ENCODE data around the gene ARPC5.
"Not testable (repeated sequence)": the region's sequence is repeated elsewhere in the genome, so short reads cannot be mapped to it uniquely, and the experiment has no call there.

The ARPC5 gene

GRCh38 chr1:183620311-183620710, 15.3 kb downstream of the ARPC5 start:
- no peak for TF ChIP-seq Cebpa-rat (IDR thresholded peaks at IDR 0.05)
- H4K20me1 ChIP-seq, result no peaks in the 10 kb centered on the region
- H3K9ac ChIP-seq, result no peak overlapping the region
- no peaks in the 10 kb centered on the region for H3K27me3 ChIP-seq
- H3K9me3 ChIP-seq, result no peaks in the 10 kb centered on the region
- no peaks in the 10 kb centered on the region for H3K4me1 ChIP-seq
- H3K4me3 ChIP-seq, result no peak overlapping the region
- peaks cover 7% of the 10 kb centered on the region for H3K36me3 ChIP-seq
- H3K4me2 ChIP-seq, result no peak overlapping the region
- no peak overlapping the region for H3K27ac ChIP-seq

- no peaks in the 10 kb centered on the region for H3K27me3 ChIP-seq
- H3K4me1 ChIP-seq, result no peaks in the 10 kb centered on the region
- H3K27ac ChIP-seq, result no peak overlapping the region
- no peak overlapping the region for H3K4me2 ChIP-seq
- no peak for TF ChIP-seq Cebpa-rat (IDR thresholded peaks at IDR 0.05)
- no peak overlapping the region for H3K4me3 ChIP-seq
- no peak overlapping the region for H3K9ac ChIP-seq
- H3K36me3 ChIP-seq, result peaks cover 2% of the 10 kb centered on the region; the same call in 1 of the 2 replicates
- H4K20me1 ChIP-seq, result no peaks in the 10 kb centered on the region
- H3K9me3 ChIP-seq, result no peaks in the 10 kb centered on the region
Observed at GRCh38 chr1:183619781-183620180, 15.8 kb downstream of the ARPC5 start.

- H3K27ac ChIP-seq, H3K4me2 ChIP-seq, H3K4me1 ChIP-seq, H3K27me3 ChIP-seq, H3K9ac ChIP-seq, H4K20me1 ChIP-seq, H3K9me3 ChIP-seq, H3K4me3 ChIP-seq, H3K36me3 ChIP-seq: not testable (repeated sequence)
Observed at GRCh38 chr1:183618202-183618601, 17.4 kb downstream of the ARPC5 start.

- not testable (repeated sequence) for H3K4me1 ChIP-seq, H3K4me3 ChIP-seq, H3K4me2 ChIP-seq, H3K36me3 ChIP-seq, H3K9me3 ChIP-seq, H3K9ac ChIP-seq, H3K27me3 ChIP-seq, H4K20me1 ChIP-seq, H3K27ac ChIP-seq
Observed at GRCh38 chr1:183612975-183613374, 22.6 kb downstream of the ARPC5 start.

GRCh38 chr1:183612407-183612806, 23.2 kb downstream of the ARPC5 start:
- 0 out of 2 replicates have a peak, but pooled peaks cover 8% of the 10 kb centered on the region for H3K4me1 ChIP-seq
- H3K27ac ChIP-seq, result no peak overlapping the region
- H3K9ac ChIP-seq, result no peak overlapping the region
- no peak overlapping the region for H3K4me3 ChIP-seq
- H3K27me3 ChIP-seq, result no peaks in the 10 kb centered on the region
- H3K4me2 ChIP-seq, result no peak overlapping the region
- no peaks in the 10 kb centered on the region for H3K36me3 ChIP-seq
- H3K9me3 ChIP-seq, result no peaks in the 10 kb centered on the region
- H4K20me1 ChIP-seq, result no peaks in the 10 kb centered on the region
- TF ChIP-seq Cebpa-rat (IDR thresholded peaks at IDR 0.05), result no peak

DNA sequence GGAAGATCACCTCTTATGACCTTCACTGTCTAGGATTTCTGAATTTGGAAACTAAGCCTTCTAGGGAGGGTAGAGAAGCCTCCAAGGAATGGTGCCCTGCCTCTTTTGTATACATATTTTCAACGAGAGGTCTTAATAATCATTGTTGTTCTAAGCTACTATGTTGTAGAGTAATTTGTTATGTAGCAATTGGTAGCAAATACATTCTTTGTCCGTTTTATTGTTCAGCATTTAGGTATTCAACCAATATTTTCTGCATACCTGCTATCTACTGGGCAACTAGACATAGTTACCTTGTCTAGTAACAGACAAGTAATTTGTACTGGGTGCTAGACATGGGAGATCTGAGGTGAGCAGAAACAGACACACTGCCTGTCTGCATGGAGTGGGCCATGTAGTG, 24.6 kb downstream of the ARPC5 start:
- no peaks in the 10 kb centered on the region for H3K27me3 ChIP-seq
- no peak overlapping the region for H3K4me3 ChIP-seq
- no peak overlapping the region for H3K4me2 ChIP-seq
- 0 out of 2 replicates have a peak, but pooled peaks cover 8% of the 10 kb centered on the region for H3K4me1 ChIP-seq
- no peak overlapping the region for H3K27ac ChIP-seq
- TF ChIP-seq Cebpa-rat (IDR thresholded peaks at IDR 0.05), result no peak
- no peak overlapping the region for H3K9ac ChIP-seq
- H3K36me3 ChIP-seq, result no peaks in the 10 kb centered on the region
- no peaks in the 10 kb centered on the region for H3K9me3 ChIP-seq
- H4K20me1 ChIP-seq, result no peaks in the 10 kb centered on the region

GRCh38 chr1:183609759-183610452, 25.7 kb downstream of the ARPC5 start:
- no peak overlapping the region for H3K4me2 ChIP-seq
- H3K27ac ChIP-seq, result no peak overlapping the region
- no peak for TF ChIP-seq Cebpa-rat (IDR thresholded peaks at IDR 0.05)

DNA sequence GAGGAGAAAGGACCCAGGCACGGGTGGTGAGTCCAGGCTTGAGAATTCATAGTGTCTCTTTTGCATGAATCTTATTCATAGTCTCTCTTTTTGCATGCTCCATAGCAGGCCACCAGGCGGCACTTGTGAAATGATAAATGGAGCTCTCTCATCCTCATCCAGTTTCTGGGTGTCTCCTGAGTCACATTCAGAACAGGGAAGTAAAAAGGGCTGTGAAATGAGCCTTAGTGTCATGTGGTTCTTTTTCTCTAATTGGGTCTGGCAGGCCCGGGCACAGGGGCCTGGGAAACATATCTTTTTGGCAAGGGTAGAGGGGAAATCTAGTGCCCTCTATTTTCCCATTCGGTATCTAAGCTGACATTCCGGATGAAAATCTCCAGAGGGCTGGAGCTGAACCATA, 26.3 kb downstream of the ARPC5 start:
- Histone ChIP-seq H3K36me3 (no peaks in the 10 kb centered on the region), H3K9ac (no peak overlapping the region)

More at GRCh38 chr1:183609759-183610452, 25.7 kb downstream of the ARPC5 start:
- H3K36me3 ChIP-seq, result no peaks in the 10 kb centered on the region
- 0 out of 2 replicates have a peak, but pooled peaks cover 8% of the 10 kb centered on the region for H3K4me1 ChIP-seq
- no peaks in the 10 kb centered on the region for H4K20me1 ChIP-seq
- no peaks in the 10 kb centered on the region for H3K27me3 ChIP-seq
- H3K9me3 ChIP-seq, result no peaks in the 10 kb centered on the region
- no peak overlapping the region for H3K4me3 ChIP-seq
- H3K9ac ChIP-seq, result no peak overlapping the region

DNA sequence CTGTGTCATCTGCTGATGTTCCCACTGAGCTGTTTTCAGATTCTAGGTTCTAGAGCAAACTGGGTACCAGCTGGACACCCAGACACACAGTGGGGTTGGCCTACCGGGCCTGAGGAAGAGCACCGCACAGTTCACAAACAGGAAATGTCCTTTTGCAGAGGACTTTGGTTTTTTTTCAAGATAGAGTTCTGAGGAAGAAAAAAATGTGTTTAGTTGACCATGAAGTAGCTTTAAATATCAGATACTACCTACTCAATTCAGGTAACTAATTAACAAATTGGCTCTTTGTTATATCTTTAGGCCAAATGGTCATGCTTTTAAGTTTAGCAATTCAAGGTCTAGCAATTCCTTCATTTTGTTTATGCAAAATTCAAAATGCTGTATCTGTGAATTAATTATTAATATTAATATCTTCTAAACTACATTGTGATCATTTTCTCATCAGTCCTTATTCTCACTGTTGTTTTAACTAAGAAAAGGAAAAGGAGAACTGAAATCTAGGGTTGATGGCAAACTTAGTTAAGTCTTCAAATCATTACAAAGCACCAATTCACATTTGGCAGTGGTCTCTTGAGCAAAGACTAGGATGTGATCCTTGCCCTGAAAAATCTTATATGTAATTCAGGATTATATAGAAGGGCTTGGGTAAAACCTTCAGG, 28.1 kb downstream of the ARPC5 start:
- Histone ChIP-seq H3K36me3 (no peaks in the 10 kb centered on the region), H3K9ac (no peak overlapping the region), H3K4me3 (no peak overlapping the region), H3K4me1 (peaks cover 22% of the 10 kb centered on the region), H3K27ac (no peak overlapping the region), H3K4me2 (no peak overlapping the region), H3K9me3 (no peaks in the 10 kb centered on the region), H3K27me3 (no peaks in the 10 kb centered on the region), H4K20me1 (no peaks in the 10 kb centered on the region)
- TF ChIP-seq Cebpa-rat (IDR thresholded peaks at IDR 0.05), result no peak

More for the DNA sequence above, 26.3 kb downstream of the ARPC5 start:
- no peaks in the 10 kb centered on the region for H3K27me3 ChIP-seq
- no peaks in the 10 kb centered on the region for H4K20me1 ChIP-seq
- no peaks in the 10 kb centered on the region for H3K9me3 ChIP-seq
- no peak for TF ChIP-seq Cebpa-rat (IDR thresholded peaks at IDR 0.05)
- H3K4me1 ChIP-seq, result peaks cover 13% of the 10 kb centered on the region
- no peak overlapping the region for H3K27ac ChIP-seq
- no peak overlapping the region for H3K4me2 ChIP-seq
- no peak overlapping the region for H3K4me3 ChIP-seq

DNA sequence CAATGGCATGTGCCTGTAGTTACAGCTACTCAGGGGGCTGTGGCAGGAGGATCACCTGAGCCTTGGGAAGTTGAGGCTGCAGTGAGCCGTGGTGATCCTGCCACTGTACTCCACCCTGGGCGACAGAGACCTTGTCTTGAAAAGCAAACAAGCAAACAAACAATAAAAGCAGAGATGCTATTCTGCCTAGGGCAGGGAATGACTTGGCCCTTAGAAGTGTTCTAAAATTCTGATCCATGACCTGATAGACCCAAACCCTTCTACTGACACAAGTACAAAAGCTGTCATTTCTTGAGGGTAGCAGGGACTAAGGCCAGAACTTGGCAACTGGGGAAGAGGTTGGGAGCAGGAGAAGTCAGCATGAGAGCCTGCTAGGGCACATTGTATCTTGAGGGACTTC, 29.7 kb downstream of the ARPC5 start:
- Histone ChIP-seq H3K9me3 (no peaks in the 10 kb centered on the region), H4K20me1 (no peaks in the 10 kb centered on the region)

More for the DNA sequence above, 29.7 kb downstream of the ARPC5 start:
- no peaks in the 10 kb centered on the region for H3K36me3 ChIP-seq
- H3K27ac ChIP-seq, result no peak overlapping the region
- H3K4me1 ChIP-seq, result peaks cover 22% of the 10 kb centered on the region
- no peaks in the 10 kb centered on the region for H3K27me3 ChIP-seq
- no peak overlapping the region for H3K4me3 ChIP-seq
- no peak overlapping the region for H3K4me2 ChIP-seq
- no peak overlapping the region for H3K9ac ChIP-seq
- TF ChIP-seq Cebpa-rat (IDR thresholded peaks at IDR 0.05), result no peak
